Measurements from ENCODE around the gene TPRX1. TPM values are rescaled to one million over a fixed set of nuclear protein-coding genes. Genes with fewer than 3 reads are reported as not detected.
"Not testable (repeated sequence)": the region's sequence is repeated elsewhere in the genome, so short reads cannot be mapped to it uniquely, and the experiment has no call there.

Gene TPRX1
- total RNA-seq, 1 donor from 2014 or later: not detected

- peak overlapping the region; percentile 61 for H3K4me3 Mint-ChIP-seq (ENCODE audit: unreplicated experiment)
- no peak for TF ChIP-seq CTCF (IDR thresholded peaks at IDR 0.05; ENCODE audit: unreplicated experiment)
- H3K27ac Mint-ChIP-seq (ENCODE audit: unreplicated experiment): no peak overlapping the region
Measured at GRCh38 chr19:47768604-47769003, 35.7 kb downstream of the TPRX1 start.

GRCh38 chr19:47767349-47767748, 37.0 kb downstream of the TPRX1 start:
- no peak for TF ChIP-seq CTCF (IDR thresholded peaks at IDR 0.05; ENCODE audit: unreplicated experiment)
- Mint-ChIP-seq H3K36me3 (ENCODE audit: low read depth, unreplicated experiment) (peaks cover 4% of the 10 kb centered on the region), H3K27ac (ENCODE audit: unreplicated experiment) (peak overlapping the region; percentile 61), H3K9me3 (ENCODE audit: unreplicated experiment) (no peaks in the 10 kb centered on the region), H3K4me3 (ENCODE audit: unreplicated experiment) (no peak overlapping the region), H3K4me1 (ENCODE audit: unreplicated experiment) (peaks cover 22% of the 10 kb centered on the region), H3K27me3 (ENCODE audit: unreplicated experiment) (peaks cover 7% of the 10 kb centered on the region)
- DNase-seq (ENCODE audit: low spot score): no peak

More at GRCh38 chr19:47768604-47769003, 35.7 kb downstream of the TPRX1 start:
- no peak for DNase-seq (ENCODE audit: low spot score)
- Mint-ChIP-seq H3K27me3 (ENCODE audit: unreplicated experiment) (peaks cover 5% of the 10 kb centered on the region), H3K4me1 (ENCODE audit: unreplicated experiment) (peaks cover 22% of the 10 kb centered on the region), H3K9me3 (ENCODE audit: unreplicated experiment) (no peaks in the 10 kb centered on the region), H3K36me3 (ENCODE audit: low read depth, unreplicated experiment) (peaks cover 4% of the 10 kb centered on the region)

GRCh38 chr19:47766670-47767069, 37.7 kb downstream of the TPRX1 start:
- no peak overlapping the region for H3K27ac Mint-ChIP-seq (ENCODE audit: unreplicated experiment)
- H3K36me3 Mint-ChIP-seq (ENCODE audit: low read depth, unreplicated experiment): peaks cover 4% of the 10 kb centered on the region
- no peaks in the 10 kb centered on the region for H3K9me3 Mint-ChIP-seq (ENCODE audit: unreplicated experiment)
- TF ChIP-seq CTCF (IDR thresholded peaks at IDR 0.05; ENCODE audit: unreplicated experiment): no peak
- peaks cover 7% of the 10 kb centered on the region for H3K27me3 Mint-ChIP-seq (ENCODE audit: unreplicated experiment)
- no peak overlapping the region for H3K4me3 Mint-ChIP-seq (ENCODE audit: unreplicated experiment)
- no peak for DNase-seq (ENCODE audit: low spot score)
- peaks cover 22% of the 10 kb centered on the region for H3K4me1 Mint-ChIP-seq (ENCODE audit: unreplicated experiment)

GRCh38 chr19:47766359-47766620, 38.1 kb downstream of the TPRX1 start:
- H3K27ac Mint-ChIP-seq (ENCODE audit: unreplicated experiment): no peak overlapping the region
- H3K9me3 Mint-ChIP-seq (ENCODE audit: unreplicated experiment): no peaks in the 10 kb centered on the region
- peaks cover 7% of the 10 kb centered on the region for H3K27me3 Mint-ChIP-seq (ENCODE audit: unreplicated experiment)
- H3K4me1 Mint-ChIP-seq (ENCODE audit: unreplicated experiment): peaks cover 19% of the 10 kb centered on the region
- no peak for TF ChIP-seq CTCF (IDR thresholded peaks at IDR 0.05; ENCODE audit: unreplicated experiment)
- peaks cover 4% of the 10 kb centered on the region for H3K36me3 Mint-ChIP-seq (ENCODE audit: low read depth, unreplicated experiment)
- no peak for DNase-seq (ENCODE audit: low spot score)
- no peak overlapping the region for H3K4me3 Mint-ChIP-seq (ENCODE audit: unreplicated experiment)

GRCh38 chr19:47765523-47766358, 38.6 kb downstream of the TPRX1 start:
- H3K36me3 Mint-ChIP-seq (ENCODE audit: low read depth, unreplicated experiment): peaks cover 4% of the 10 kb centered on the region
- H3K27ac Mint-ChIP-seq (ENCODE audit: unreplicated experiment): no peak overlapping the region
- no peak overlapping the region for H3K4me3 Mint-ChIP-seq (ENCODE audit: unreplicated experiment)
- H3K27me3 Mint-ChIP-seq (ENCODE audit: unreplicated experiment): peaks cover 7% of the 10 kb centered on the region
- H3K9me3 Mint-ChIP-seq (ENCODE audit: unreplicated experiment): no peaks in the 10 kb centered on the region
- TF ChIP-seq CTCF (IDR thresholded peaks at IDR 0.05; ENCODE audit: unreplicated experiment): peak; percentile 75
- DNase-seq (ENCODE audit: low spot score): peak; percentile 81
- peaks cover 16% of the 10 kb centered on the region for H3K4me1 Mint-ChIP-seq (ENCODE audit: unreplicated experiment)

GRCh38 chr19:47764705-47765104, 39.6 kb downstream of the TPRX1 start:
- not testable (repeated sequence) for H3K4me3 Mint-ChIP-seq (ENCODE audit: unreplicated experiment); H3K36me3 Mint-ChIP-seq (ENCODE audit: low read depth, unreplicated experiment); H3K27me3 Mint-ChIP-seq (ENCODE audit: unreplicated experiment); H3K27ac Mint-ChIP-seq (ENCODE audit: unreplicated experiment); H3K4me1 Mint-ChIP-seq (ENCODE audit: unreplicated experiment); DNase-seq (ENCODE audit: low spot score); H3K9me3 Mint-ChIP-seq (ENCODE audit: unreplicated experiment)
